HPDE6-E6E7 (cell line): ENCODE data around the gene FKBP9.
"Not testable (repeated sequence)": the region's sequence is repeated elsewhere in the genome, so short reads cannot be mapped to it uniquely, and the experiment has no call there.

Experiments
- DNase-seq: peaks from one replicate; pipeline ENCODE4 v3.0.0; 2011; ENCODE audit warnings: missing footprints; ENCODE audit errors: extremely low spot score

The FKBP9 gene

GRCh38 chr7:32952876-32953275 lies 4.4 kb upstream of the FKBP9 start:
- DNase-seq, result no peak

DNA sequence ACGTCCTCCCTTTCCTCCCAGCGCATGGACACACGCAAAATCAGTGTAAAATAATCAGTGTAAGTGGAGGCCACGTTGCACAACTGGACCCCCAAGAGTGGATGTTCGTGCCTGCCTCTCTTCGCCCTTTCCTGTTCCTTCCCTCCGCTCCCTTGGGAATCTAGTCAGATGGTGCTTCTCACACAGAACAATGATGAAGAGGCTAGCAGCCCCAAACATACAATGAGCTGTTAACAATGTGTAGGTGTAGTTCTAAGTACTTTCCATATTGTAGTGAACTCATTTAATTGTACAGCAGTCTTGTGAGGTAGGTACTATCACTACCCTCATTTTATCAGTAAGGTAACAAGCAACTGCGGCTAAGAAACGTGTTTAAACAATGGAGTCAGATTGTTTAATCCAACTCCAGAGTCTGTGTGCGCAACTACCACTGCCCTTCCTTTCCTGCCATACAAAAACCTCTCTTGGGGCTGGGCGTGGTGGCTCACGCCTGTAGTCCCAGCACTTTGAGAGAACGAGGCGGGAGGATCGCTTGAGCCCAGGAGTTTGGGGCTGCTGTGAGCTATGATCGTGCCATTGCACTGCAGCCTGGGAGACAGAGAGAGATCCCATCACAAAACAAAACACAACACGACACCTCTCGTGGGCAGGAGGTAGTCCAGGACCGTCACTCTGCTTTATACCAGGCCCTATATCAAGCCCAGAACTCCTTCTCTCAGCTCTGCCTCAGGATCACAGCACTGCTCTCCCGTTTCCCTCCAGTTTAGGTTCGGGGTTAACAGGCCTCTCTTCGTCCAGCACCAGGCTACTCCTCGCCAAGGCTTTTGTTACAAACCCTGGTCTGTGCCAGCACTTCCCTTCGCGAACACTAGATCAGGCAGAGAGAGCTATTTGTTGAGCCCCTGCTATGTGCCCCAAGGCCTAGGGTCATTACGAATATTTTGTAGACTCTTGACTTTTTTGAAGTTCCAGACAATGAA lies 1.1 kb downstream of the FKBP9 start:
- DNase-seq, result no peak

DNA sequence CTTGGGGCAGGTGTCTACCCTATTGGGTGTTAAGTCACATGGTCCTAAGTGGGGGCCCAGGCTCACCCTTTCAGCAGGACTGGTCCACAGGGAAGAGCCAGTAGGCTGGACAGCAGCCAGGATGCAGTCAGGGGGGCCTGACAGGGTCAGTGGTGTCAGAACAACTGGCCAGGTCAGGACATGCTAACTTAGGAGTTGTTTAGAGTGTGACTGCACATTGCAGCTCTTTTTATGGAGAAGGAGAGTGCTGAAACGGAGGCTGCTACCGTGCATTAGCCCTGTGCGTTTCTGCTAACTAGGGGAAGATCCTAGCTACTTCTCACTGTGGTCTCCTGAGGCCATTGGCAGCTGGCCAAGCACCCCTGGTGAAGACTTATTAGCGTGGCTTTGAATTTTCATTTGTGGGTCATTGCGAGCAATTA lies 6.7 kb downstream of the FKBP9 start:
- not testable (repeated sequence) for DNase-seq

GRCh38 chr7:32964461-32965159 lies 7.4 kb downstream of the FKBP9 start:
- not testable (repeated sequence) for DNase-seq

DNA sequence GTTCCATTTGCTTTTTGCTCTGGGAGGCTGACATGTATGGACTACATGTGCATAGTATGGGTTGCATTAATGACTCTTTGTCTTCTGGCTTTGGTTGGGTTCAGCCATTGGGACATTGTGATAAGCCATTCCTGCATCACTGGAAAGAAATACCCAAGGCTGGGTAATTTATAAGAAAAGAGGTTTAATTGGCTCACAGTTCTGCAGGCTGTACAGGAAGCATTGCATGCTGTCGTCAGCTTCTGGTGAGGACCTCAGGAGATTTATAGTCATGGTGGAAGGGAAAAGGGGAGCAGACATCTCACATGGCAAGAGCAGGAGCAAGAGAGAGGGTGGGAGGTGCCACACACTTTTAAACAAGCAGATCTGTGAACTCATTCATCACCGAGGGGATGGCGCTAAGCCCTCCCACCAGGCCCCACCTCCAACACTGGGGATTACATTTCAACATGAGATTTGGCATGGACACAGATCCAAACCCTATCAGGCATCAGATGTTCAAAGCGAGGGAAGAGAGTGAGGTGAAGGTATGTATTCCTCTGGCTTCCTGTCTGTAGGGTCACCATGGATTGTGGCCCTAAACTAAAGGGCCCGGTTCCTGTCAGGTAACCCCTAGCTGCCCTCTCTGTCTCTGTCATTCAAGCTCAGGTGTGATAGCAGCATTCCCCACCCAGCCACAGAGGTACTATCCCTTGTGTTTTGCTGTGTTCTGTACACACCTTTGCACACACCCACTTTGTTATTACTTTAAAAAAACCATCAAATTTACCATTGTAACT lies 9.4 kb downstream of the FKBP9 start:
- not testable (repeated sequence) for DNase-seq

DNA sequence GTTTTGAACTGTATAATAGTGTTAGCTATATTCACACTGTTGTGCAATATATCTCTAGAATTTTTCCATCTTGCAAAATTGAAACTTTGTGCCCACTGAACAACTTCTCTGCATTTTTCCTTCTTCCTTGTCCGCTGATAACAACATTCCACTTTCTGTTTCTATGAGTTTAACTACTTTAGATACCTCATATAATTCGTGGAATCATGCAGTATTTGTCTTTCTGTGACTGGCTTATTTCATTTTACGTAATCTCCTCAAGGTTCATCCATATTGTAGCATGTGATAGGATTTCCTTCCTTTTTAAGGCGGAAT lies 10.0 kb downstream of the FKBP9 start:
- DNase-seq, result not testable (repeated sequence)

- DNase-seq, result not testable (repeated sequence)
These were observed 14.7 kb downstream of the FKBP9 start for GRCh38 chr7:32971967-32972366.

DNA sequence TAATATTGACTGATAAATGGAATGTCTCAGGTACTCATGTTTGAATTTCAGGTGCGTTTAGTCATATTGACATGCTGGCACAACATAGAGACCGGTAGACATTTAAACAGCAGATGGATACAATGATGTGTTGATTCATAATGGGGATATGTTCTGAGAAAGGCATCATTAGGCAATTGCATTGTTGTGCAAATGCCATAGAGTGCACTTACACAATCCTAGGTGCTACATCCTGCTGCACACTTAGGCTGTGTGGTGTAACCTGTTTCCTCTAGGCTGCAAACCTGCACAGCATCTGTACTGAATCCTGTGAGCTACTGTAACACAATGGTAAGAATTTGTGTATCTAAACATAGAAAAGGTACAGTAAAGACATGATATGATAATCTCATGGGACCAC lies 19.9 kb downstream of the FKBP9 start:
- not testable (repeated sequence) for DNase-seq

DNA sequence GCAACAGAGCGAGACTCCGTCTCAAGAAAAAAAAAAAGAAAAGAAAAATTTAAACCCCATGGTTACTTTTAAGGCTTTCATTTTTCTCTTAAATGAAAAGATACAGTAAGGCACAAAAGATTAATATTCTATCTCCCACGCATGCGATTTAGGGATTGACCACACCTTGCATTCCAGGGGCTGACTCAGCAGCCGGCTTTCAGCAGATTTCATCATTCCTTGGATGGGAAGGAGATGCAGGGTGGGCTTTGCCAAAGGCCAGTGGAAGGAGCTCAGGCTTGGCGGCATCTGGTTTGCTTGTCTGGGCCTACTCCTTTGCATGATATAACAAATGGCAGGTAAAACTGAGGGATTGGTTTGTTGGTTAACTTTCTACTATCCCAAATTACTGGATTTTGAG lies 22.0 kb downstream of the FKBP9 start:
- DNase-seq, result not testable (repeated sequence)

DNA sequence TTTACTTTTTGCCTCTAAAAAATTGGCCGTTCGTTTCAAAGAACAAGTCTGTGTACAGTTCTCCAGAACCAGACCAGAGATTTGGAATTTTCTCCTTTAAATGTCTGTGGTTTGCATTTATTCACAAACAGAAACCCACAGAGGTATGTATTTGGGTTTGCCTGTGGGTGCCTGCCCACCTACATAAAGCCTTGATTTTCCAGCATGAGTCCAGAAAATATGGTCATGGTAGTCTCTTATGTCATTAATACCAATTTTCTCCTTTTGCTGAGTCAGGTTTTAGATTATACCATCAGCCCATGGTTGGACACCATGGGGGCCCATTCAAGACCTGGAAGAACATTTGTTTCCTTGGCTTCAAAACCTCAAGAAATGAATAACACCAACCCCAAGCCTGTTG lies 22.7 kb downstream of the FKBP9 start:
- not testable (repeated sequence) for DNase-seq

GRCh38 chr7:32988148-32988547 lies 30.9 kb downstream of the FKBP9 start:
- DNase-seq, result not testable (repeated sequence)

- DNase-seq, result not testable (repeated sequence)
These were observed 33.9 kb downstream of the FKBP9 start for GRCh38 chr7:32991068-32991585.

DNA sequence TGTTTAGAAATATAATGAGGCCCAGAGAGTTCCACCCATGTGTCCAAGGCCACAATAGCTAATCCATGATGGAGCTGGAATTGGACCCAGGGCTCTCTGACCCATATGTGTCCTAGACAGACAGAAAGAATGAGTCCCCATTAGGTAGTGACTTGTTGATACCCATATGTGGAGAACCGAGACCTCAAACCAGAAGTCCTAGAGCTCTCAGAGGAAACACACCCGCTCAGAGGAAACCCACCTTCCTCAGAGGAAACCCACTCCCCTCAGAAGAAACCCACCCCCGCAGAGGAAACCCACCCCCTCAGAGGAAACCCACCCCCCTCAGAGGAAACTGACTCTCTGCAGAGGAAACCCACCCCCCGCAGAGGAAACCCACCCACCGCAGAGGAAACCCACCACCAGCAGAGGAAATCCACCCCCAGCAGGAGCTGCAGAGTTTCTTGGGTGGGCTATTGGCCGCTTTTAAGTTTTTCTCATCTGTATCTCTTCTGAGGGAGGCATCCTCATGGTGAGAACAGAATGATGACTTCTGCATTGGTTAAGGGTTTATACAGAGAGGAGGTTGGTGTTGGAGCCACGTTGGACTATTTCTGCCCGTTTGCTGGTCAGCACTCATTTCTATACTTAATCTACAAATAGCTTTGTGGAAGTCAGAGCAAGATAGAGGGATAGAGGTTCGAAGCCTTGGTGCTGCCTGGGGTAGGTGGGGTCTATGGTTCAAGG lies 34.9 kb downstream of the FKBP9 start:
- not testable (repeated sequence) for DNase-seq

GRCh38 chr7:32992750-32993149 lies 35.5 kb downstream of the FKBP9 start:
- not testable (repeated sequence) for DNase-seq

DNA sequence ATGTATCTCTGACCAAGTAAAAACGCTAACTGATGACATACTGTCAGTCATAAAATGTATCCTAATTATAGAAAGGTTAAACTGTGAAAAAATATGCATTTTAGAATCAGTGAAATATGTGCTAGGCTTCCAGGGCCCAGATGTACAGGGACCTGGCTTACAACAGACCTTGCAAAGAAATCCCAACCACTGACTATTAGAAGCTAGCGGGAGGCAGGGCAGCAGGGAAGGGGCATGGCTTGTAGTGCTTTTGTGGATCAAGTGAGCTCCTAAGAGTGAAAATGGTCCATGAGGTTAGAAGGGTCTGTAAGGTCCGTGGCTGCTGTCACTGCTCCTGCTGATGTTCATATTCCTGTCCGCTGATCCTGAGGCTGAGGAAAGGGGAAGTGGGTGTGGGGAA lies 40.7 kb downstream of the FKBP9 start:
- not testable (repeated sequence) for DNase-seq

DNA sequence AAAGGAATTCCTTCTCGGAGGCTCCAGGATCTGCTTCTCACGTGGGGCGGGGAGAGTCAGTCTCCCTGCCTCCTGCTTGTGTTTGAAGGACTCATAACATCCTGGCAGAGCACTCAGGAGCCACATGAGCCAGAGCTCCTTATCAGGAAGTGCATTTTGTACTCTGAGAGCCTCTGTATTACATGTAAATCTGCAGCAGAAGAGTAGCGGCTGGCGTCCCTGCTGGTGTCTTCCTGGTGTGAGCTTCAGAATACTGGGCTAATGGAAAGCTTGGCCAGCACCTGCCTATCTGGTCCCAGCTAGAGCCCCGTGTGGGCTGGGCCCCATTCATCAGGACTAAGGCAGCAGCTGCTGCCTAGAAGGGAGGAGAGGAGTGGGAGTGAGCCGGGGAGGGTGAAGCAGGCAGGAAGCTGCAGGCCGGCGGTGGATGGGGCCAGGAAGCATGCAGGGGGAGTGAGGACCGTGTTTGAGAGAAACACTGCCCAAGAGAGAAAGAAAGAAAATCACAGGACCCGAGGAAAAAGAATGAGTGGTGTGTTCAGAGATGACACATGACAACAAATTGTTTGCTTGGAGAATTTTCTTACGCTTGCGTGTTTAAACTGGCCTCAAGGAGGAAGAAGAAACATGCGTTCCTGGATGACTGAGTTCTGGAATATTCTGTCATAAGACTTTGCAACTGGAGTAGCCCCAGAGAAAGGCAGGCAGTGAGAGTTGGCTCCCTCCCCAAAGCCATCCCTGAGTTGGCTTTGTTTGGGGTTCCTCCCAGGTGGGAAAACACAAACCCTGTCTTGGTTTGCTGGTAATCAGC lies 41.3 kb downstream of the FKBP9 start:
- DNase-seq, result not testable (repeated sequence)

GRCh38 chr7:32999380-32999779 lies 42.1 kb downstream of the FKBP9 start:
- not testable (repeated sequence) for DNase-seq

- not testable (repeated sequence) for DNase-seq
These were observed 45.9 kb downstream of the FKBP9 start for GRCh38 chr7:33003111-33003510.

- not testable (repeated sequence) for DNase-seq
These were observed 46.9 kb downstream of the FKBP9 start for GRCh38 chr7:33004104-33004616.

DNA sequence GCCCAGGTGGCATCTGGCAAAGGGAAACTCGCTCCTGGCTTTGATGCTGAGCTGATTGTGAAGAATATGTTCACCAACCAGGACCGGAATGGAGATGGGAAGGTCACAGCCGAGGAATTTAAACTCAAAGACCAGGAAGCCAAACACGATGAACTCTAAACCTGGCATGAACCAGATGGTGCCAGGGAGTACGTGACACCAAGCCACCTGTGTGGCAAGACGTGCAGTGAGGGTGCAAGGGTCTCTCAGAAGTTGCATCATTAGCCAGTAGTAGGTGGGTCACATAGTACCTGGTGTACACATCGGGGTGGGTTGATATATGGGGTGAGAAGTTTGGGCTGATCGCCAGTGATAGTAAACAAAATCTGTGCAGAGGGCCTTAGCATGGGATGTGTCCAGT lies 48.0 kb downstream of the FKBP9 start:
- not testable (repeated sequence) for DNase-seq
